Neural progenitor cell (in vitro differentiated cells): Measurements from ENCODE around the gene COL6A5.

Experiments used
- CTCF ChIP-seq: fragments of 200-600 bp; sonication (generic); IDR thresholded peaks from 2 replicates; pipeline ENCODE4 v1.5.1; 2017; ENCODE audit warnings: antibody characterized with exemption, mild to moderate bottlenecking
- EZH2 ChIP-seq: fragments of 200-600 bp; sonication (generic); IDR thresholded peaks from 2 replicates; pipeline ENCODE4 v1.6.1; 2017; ENCODE audit warnings: antibody characterized with exemption, mild to moderate bottlenecking, moderate library complexity
- EZH2phosphoT487 ChIP-seq: fragments of 200-600 bp; sonication (generic); IDR thresholded peaks from 2 replicates; pipeline ENCODE4 v1.6.1; 2017; ENCODE audit warnings: antibody characterized with exemption

GRCh38 chr3:130504701-130505100 is 159.2 kb downstream of the COL6A5 start:
- TF ChIP-seq CTCF (no peak), EZH2 (no peak), EZH2phosphoT487 (no peak)
